ENCODE measurements around the gene PDE4A. TPM values are rescaled to one million over a fixed set of nuclear protein-coding genes. Genes with fewer than 3 reads are reported as not detected.
A peak's percentile ranks its signal among the peaks of the same experiment; 100 is the strongest.
"Not testable (repeated sequence)": the region's sequence is repeated elsewhere in the genome, so short reads cannot be mapped to it uniquely, and the experiment has no call there.

Gene PDE4A
- total RNA-seq, 8 experiments from 2014 or later = 0.88 to 7.8 (median 2.8) TPM

DNA sequence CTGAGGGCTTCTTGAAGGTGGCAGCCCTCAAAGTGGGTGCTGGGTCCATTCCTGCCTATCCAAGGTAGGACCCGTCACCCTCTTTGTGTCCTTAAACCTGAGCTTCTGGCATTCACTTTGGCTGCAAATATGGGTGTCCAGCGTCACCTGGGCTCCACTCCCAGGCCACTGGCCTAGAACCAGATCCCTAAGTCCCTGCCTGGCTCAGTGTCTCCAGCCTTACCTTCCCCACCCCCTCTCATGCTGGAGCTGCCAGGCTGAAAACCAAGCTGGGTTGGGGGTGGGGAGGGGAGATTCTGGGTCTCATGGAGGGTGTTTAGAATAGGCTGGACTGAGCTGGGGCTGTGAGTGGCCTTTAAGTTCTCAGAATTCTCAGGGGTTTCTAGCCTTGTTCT lies 12.4 kb downstream of the PDE4A start:
- H3K4me3 ChIP-seq = no peak overlapping the region
- no peak for ATAC-seq (replicated peaks in 6 of 8)
- in situ Hi-C loops (cut with MboI; ENCODE audit: low pct_unique_long_range_greater_than_20kb in 2 of 9, low sequenced_read_pairs in 9 of 9, unreplicated experiment in 9 of 9) = no loop called here
- H3K4me1 ChIP-seq (replicated peaks in 1 of 2) = peaks cover 6% of the 10 kb centered on the region in 2 donors
- no peak overlapping the region for H3K27ac ChIP-seq
- WGBS, 10 experiments = 70 to 83% methylated on average over 2 of the region's 2 CpGs; no CpG with 5 or more reads in 8 of the 10 experiments

DNA sequence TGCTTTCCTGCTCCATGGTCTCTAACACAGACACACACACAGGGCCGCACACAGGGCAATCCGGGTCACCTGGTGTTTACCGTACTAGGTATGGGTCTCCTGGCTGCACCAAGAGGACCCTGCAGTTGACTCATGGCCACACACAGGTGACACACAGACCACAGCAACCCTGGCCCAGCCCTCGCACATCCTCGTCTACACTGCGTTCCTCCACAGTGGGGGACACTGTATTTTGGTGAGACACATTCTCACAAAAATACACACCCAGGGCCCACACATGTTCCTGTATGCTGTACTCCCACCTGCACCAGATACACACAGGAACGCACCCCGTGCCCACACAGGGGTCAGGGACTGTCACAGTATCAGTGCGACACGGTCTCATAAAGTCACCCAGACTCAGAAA lies 12.8 kb downstream of the PDE4A start:
- no peak for ATAC-seq (replicated peaks in 6 of 8)
- Histone ChIP-seq H3K4me3 (no peak overlapping the region), H3K4me1 (replicated peaks in 1 of 2) (peaks cover 6% of the 10 kb centered on the region in 2 donors), H3K27ac (no peak overlapping the region)
- 81 to 94% (median 92%) methylated on average over 2 to 5 of the region's 10 CpGs; no CpG with 5 or more reads in 5 of the 10 experiments for WGBS, 10 experiments
- in situ Hi-C loops (cut with MboI; ENCODE audit: low pct_unique_long_range_greater_than_20kb in 2 of 9, low sequenced_read_pairs in 9 of 9, unreplicated experiment in 9 of 9) = no loop called here

DNA sequence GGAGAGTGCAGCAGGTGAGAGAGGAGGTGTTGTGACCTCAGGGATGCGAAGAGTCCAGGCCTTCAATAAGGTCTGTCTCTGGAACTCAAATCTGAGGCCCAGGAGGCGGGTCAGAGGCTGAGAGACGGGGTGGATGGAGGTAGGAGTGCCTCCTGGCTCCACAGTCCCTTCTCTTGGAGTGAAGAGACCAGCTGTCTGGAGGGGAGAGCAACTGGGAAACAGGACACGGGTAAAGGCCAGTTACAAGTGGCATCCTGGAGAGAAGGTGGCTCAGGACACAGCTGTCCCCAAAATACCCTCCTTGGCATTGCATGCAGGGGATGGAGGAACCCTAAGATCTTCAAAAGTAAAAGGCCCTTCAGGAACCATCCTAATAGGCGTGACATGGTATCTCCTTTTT lies 19.2 kb downstream of the PDE4A start:
- H3K4me1 ChIP-seq (replicated peaks in 1 of 2) = no peaks in the 10 kb centered on the region
- 60 to 100% (median 80%) methylated on average over 1 to 2 of the region's 5 CpGs; no CpG with 5 or more reads in 3 of the 10 experiments for WGBS, 10 experiments
- no peak for ATAC-seq (replicated peaks in 6 of 8)
- in situ Hi-C loops (cut with MboI; ENCODE audit: low pct_unique_long_range_greater_than_20kb in 2 of 9, low sequenced_read_pairs in 9 of 9, unreplicated experiment in 9 of 9) = no loop called here
- H3K27ac ChIP-seq = no peak overlapping the region
- no peak overlapping the region for H3K4me3 ChIP-seq

- Histone ChIP-seq H3K4me1 (replicated peaks in 1 of 2) (no peaks in the 10 kb centered on the region), H3K27ac (no peak overlapping the region), H3K4me3 (no peak overlapping the region)
- in situ Hi-C loops (cut with MboI; ENCODE audit: low pct_unique_long_range_greater_than_20kb in 2 of 9, low sequenced_read_pairs in 9 of 9, unreplicated experiment in 9 of 9) = no loop called here
- no peak for ATAC-seq (replicated peaks in 6 of 8)
- 65 to 100% (median 77%) methylated on average over 1 to 3 of the region's 3 CpGs; no CpG with 5 or more reads in 4 of the 10 experiments for WGBS, 10 experiments
These were observed 22.4 kb downstream of the PDE4A start for GRCh38 chr19:10442698-10443097.

DNA sequence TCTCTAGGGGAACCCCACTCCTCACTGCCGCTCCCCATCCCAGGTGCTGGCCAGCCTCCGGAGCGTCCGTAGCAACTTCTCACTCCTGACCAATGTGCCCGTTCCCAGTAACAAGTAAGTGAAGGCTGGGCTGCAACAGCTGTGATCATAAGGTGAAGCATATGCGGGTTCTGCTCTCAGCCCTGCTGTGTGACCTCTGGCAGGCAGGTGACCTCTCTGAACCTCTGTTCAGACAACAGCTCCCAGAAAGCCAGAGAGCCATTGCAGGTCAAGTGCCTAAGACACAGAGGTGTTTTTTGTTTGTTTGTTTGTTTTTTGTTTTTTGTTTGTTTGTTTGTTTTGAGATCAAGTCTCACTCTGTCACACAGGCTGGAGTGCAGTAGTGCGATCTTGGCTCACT lies 28.7 kb downstream of the PDE4A start:
- ATAC-seq (replicated peaks in 6 of 8) = no peak
- WGBS, 10 experiments = 50 to 80% (median 71%) methylated on average over 1 to 6 of the region's 7 CpGs; no CpG with 5 or more reads in 5 of the 10 experiments
- peaks cover 13 to 23% of the 10 kb centered on the region in 2 donors for H3K4me1 ChIP-seq (replicated peaks in 1 of 2)
- H3K27ac ChIP-seq = no peak overlapping the region
- in situ Hi-C loops (cut with MboI; ENCODE audit: low pct_unique_long_range_greater_than_20kb in 2 of 9, low sequenced_read_pairs in 9 of 9, unreplicated experiment in 9 of 9) = no loop called here
- no peak overlapping the region for H3K4me3 ChIP-seq

DNA sequence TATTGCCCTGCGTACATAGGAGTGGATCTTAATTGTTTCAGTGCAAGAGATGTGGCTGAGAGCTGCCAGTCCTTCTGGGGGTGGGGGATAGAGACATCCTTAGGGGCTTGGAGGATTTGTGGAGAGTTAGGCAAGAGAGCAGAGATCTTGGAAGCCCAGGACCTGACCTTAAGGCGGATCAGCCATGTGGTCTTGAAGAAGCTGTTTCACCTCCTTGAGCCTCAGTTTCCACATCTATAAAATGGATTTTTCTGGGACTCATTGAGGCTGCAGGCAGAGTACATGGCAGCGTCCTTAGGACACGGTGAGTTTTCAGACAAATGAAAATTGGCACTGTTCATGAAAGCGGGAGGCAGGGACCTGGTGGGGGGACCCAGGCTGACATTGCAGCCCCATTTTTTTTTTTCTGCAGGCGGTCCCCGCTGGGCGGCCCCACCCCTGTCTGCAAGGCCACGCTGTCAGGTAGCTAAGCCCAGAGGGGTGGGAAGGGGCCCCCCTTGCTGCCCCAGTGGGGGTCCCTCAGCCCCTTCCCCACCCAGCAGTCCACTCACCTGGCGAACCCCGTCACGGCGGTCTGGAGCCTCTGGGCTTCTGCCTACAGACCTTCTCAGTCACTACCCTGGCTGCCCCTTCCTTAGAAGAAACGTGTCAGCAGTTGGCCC lies 30.0 kb downstream of the PDE4A start:
- Histone ChIP-seq H3K4me3 (no peak overlapping the region), H3K4me1 (replicated peaks in 1 of 2) (peaks cover 19 to 33% of the 10 kb centered on the region in 2 donors), H3K27ac (no peak overlapping the region)
- ATAC-seq (replicated peaks in 6 of 8) = no peak
- in situ Hi-C loops (cut with MboI; ENCODE audit: low pct_unique_long_range_greater_than_20kb in 2 of 9, low sequenced_read_pairs in 9 of 9, unreplicated experiment in 9 of 9) = no loop called here
- WGBS, 10 experiments = 73 to 100% (median 91%) methylated on average over 1 to 4 of the region's 14 CpGs; no CpG with 5 or more reads in 5 of the 10 experiments

DNA sequence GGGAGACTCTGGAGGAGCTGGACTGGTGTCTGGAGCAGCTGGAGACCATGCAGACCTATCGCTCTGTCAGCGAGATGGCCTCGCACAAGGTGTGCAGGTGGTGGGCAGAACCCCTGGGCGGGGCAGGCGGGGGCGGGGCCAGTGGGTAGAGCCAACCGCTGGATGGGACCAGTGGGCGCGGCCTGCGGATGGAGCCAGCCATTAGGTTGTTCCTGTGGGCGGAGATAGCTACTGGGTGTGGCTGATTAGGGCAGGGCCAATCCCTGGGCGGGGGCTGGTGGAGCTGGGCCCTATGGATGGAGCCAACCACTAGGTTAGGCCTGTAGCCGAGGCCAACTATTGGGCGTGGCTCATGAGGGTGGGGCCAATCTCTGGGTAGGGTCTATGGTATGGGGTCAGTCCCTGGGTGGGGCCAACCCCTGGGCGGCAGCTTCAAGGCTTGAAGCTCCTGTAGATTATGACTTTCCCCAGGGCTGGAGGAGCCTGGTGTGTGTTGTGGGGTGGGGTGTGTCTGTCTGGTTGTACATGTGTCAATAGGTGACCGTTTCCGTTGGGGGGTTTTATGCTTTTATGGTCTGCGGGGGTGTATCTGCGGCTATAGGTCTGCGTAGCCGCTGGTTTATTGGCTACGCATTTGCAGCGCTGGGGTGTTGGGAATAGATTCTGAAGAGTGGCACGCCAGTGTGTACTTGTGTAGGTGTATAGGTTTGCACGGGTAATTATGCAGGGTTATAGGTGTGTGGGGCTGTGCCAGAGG lies 30.7 kb downstream of the PDE4A start:
- in situ Hi-C loops (cut with MboI; ENCODE audit: low pct_unique_long_range_greater_than_20kb in 2 of 9, low sequenced_read_pairs in 9 of 9, unreplicated experiment in 9 of 9) = no loop called here
- WGBS, 10 experiments = 86 to 100% methylated on average over 2 to 10 of the region's 25 CpGs; no CpG with 5 or more reads in 8 of the 10 experiments
- ATAC-seq (replicated peaks in 6 of 8) = peak in 3 of 8 experiments; percentile 3 to 65 (median 15)
- Histone ChIP-seq H3K27ac (no peak overlapping the region), H3K4me3 (no peak overlapping the region), H3K4me1 (replicated peaks in 1 of 2) (peaks cover 19 to 33% of the 10 kb centered on the region in 2 donors)

GRCh38 chr19:10452726-10453618 lies 32.6 kb downstream of the PDE4A start:
- ATAC-seq (replicated peaks in 6 of 8) = peak in 7 of 8 experiments; percentile 40 to 76 (median 74)
- 83% methylated on average over 1 of the region's 25 CpGs; no CpG with 5 or more reads in 9 of the 10 experiments for WGBS, 10 experiments
- Histone ChIP-seq H3K4me1 (replicated peaks in 1 of 2) (peaks cover 19 to 33% of the 10 kb centered on the region in 2 donors), H3K4me3 (peak overlapping the region; percentile 25 to 36 (median 30)), H3K27ac (peak overlapping the region; percentile 4 to 32)
- in situ Hi-C loops (cut with MboI; ENCODE audit: low pct_unique_long_range_greater_than_20kb in 2 of 9, low sequenced_read_pairs in 9 of 9, unreplicated experiment in 9 of 9) = no loop called here

GRCh38 chr19:10453852-10454251 lies 33.5 kb downstream of the PDE4A start:
- Histone ChIP-seq H3K27ac (peak overlapping the region in 1 of 2 donors; percentile 32), H3K4me3 (peak overlapping the region; percentile 10 to 36 (median 29)), H3K4me1 (replicated peaks in 1 of 2) (peaks cover 19 to 33% of the 10 kb centered on the region in 2 donors)
- peak in 4 of 8 experiments; percentile 0 to 2 (median 0) for ATAC-seq (replicated peaks in 6 of 8)
- 100% methylated on average over 2 of the region's 4 CpGs; no CpG with 5 or more reads in 8 of the 10 experiments for WGBS, 10 experiments
- in situ Hi-C loops (cut with MboI; ENCODE audit: low pct_unique_long_range_greater_than_20kb in 2 of 9, low sequenced_read_pairs in 9 of 9, unreplicated experiment in 9 of 9) = no loop called here

- in situ Hi-C loops (cut with MboI; ENCODE audit: low pct_unique_long_range_greater_than_20kb in 2 of 9, low sequenced_read_pairs in 9 of 9, unreplicated experiment in 9 of 9) = no loop called here
- WGBS, 10 experiments = 5 to 20% methylated on average over 1 to 4 of the region's 5 CpGs; no CpG with 5 or more reads in 8 of the 10 experiments
- Histone ChIP-seq H3K4me3 (peak overlapping the region; percentile 16 to 36 (median 29)), H3K4me1 (replicated peaks in 1 of 2) (peaks cover 19 to 33% of the 10 kb centered on the region in 2 donors), H3K27ac (peak overlapping the region in 1 of 2 donors; percentile 32)
- ATAC-seq (replicated peaks in 6 of 8) = peak in 6 of 8 experiments; percentile 36 to 68 (median 46)
These were observed 33.9 kb downstream of the PDE4A start for GRCh38 chr19:10454267-10454666.

DNA sequence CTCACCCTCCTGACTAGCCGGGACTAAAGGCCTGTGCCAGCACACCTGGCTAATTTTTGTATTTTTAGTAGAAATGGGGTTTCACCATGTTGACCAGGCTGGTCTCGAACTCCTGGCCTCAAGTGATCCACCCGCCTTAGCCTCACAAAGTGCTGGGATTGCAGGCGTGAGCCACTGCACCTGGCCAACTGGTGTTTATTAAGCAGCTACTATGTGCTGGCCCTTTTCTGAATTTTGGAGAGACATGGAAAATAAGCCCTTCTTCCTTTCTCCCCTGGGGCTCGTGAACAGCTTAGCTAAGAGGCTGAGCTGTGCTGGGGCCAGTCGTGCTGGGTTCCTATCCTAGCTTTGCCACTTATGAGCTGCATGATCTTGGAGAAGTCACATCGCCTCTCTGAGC lies 38.4 kb downstream of the PDE4A start:
- WGBS, 10 experiments = 80 to 100% (median 83%) methylated on average over 1 to 5 of the region's 7 CpGs; no CpG with 5 or more reads in 4 of the 10 experiments
- peaks cover 15 to 18% of the 10 kb centered on the region in 2 donors for H3K4me1 ChIP-seq (replicated peaks in 1 of 2)
- in situ Hi-C loops (cut with MboI; ENCODE audit: low pct_unique_long_range_greater_than_20kb in 2 of 9, low sequenced_read_pairs in 9 of 9, unreplicated experiment in 9 of 9); H3K27ac ChIP-seq; ATAC-seq (replicated peaks in 6 of 8); H3K4me3 ChIP-seq: not testable (repeated sequence)

DNA sequence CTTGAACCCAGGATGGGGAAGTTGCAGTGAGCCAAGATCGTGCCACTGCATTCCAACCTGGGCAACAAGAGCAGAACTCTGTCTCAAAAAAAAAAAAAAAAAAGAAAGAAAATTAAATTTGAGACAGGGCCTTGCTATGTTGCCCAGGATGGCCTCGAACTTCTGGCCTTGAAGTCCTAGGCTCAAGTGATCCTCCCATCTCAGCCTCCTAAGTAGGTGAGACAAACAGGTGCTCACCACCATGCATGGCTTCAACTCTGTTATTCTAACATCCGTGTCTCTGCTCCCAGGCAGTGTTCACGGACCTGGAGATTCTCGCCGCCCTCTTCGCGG lies 40.3 kb downstream of the PDE4A start:
- 13 to 79% (median 50%) methylated on average over 1 to 7 of the region's 8 CpGs; no CpG with 5 or more reads in 5 of the 10 experiments for WGBS, 10 experiments
- ATAC-seq (replicated peaks in 6 of 8) = no peak
- in situ Hi-C loops (cut with MboI; ENCODE audit: low pct_unique_long_range_greater_than_20kb in 2 of 9, low sequenced_read_pairs in 9 of 9, unreplicated experiment in 9 of 9) = no loop called here
- H3K4me3 ChIP-seq = no peak overlapping the region
- H3K4me1 ChIP-seq (replicated peaks in 1 of 2) = peaks cover 5 to 7% of the 10 kb centered on the region in 2 donors
- no peak overlapping the region for H3K27ac ChIP-seq

Data from motor neuron (in vitro differentiated cells).